Measurements from ENCODE around the gene PPIP5K2. TPM values are rescaled to one million over a fixed set of nuclear protein-coding genes. Genes with fewer than 3 reads are reported as not detected.

Gene PPIP5K2
- total RNA-seq, 4 donors from 2014 or later = 19.8 to 42.8 (median 38.2) TPM

DNA sequence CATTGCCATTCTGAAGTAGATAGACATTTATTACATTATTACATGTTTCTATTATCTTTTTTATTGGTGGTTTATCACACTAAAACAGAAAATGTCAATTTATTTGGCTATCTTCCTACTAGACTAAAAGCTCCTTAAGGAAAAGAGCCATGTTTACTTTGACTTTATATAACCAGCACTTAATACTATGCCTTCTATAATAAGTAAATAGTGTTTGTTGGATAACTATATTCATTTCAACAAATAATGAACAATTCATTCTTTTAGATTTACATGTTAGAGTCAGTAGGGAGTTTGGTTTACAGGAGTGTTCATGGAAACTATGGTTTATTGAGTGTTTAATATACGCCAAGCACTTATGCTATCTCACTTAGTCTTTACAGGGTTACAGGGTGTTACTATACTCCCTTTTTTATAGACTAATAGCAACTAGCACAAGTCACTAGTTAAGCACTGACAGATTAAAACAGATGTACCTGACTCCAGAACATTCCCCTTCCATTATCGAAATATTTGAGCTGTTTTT, 7.3 kb downstream of the PPIP5K2 start:
- Histone ChIP-seq H3K36me3 (peaks cover 0 to 6% of the 10 kb centered on the region in 2 donors), H3K9me3 (no peaks in the 10 kb centered on the region), H3K4me1 (peaks cover 0 to 12% (median 0%) of the 10 kb centered on the region in 3 donors), H3K27me3 (no peaks in the 10 kb centered on the region), H3K27ac (no peak overlapping the region), H3K4me3 (no peak overlapping the region)
- no peak for ATAC-seq
- no peak for TF ChIP-seq POLR2A (IDR thresholded peaks at IDR 0.05)
- no peak for TF ChIP-seq POLR2AphosphoS5 (IDR thresholded peaks at IDR 0.05)
- TF ChIP-seq, protein P1, sequence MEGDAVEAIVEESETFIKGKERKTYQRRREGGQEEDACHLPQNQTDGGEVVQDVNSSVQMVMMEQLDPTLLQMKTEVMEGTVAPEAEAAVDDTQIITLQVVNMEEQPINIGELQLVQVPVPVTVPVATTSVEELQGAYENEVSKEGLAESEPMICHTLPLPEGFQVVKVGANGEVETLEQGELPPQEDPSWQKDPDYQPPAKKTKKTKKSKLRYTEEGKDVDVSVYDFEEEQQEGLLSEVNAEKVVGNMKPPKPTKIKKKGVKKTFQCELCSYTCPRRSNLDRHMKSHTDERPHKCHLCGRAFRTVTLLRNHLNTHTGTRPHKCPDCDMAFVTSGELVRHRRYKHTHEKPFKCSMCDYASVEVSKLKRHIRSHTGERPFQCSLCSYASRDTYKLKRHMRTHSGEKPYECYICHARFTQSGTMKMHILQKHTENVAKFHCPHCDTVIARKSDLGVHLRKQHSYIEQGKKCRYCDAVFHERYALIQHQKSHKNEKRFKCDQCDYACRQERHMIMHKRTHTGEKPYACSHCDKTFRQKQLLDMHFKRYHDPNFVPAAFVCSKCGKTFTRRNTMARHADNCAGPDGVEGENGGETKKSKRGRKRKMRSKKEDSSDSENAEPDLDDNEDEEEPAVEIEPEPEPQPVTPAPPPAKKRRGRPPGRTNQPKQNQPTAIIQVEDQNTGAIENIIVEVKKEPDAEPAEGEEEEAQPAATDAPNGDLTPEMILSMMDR (IDR thresholded peaks at IDR 0.05) = no peak
- TF ChIP-seq EP300 (IDR thresholded peaks at IDR 0.05) = no peak
- 91 to 100% methylated on average over 2 of the region's 2 CpGs for WGBS, 2 donors (ENCODE audit: low coverage in 1 of 2)

DNA sequence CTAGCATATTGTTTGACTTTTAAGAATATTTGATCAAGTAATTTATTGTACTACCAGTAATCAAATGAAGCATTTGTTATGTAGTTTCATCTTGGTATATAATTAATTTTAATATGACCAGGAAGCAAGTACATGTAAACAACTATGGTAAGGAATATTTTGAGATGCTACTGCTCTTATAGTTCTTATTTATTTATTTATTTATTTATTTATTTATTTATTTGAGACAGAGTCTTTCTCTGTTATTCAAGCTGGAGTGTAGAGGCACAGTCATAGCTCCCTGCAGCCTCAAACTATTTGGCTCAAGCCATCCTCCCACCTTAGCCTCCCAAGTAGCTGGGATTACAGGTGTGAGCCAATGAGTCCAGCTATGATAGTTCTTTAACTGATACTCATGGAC, 8.1 kb downstream of the PPIP5K2 start:
- peaks cover 0 to 11% (median 0%) of the 10 kb centered on the region in 3 donors for H3K4me1 ChIP-seq
- H3K27me3 ChIP-seq = no peaks in the 10 kb centered on the region
- H3K4me3 ChIP-seq = no peak overlapping the region
- ATAC-seq = no peak
- TF ChIP-seq, protein P1 (IDR thresholded peaks at IDR 0.05) = no peak
- TF ChIP-seq EP300 (IDR thresholded peaks at IDR 0.05) (no peak), POLR2AphosphoS5 (IDR thresholded peaks at IDR 0.05) (no peak), POLR2A (IDR thresholded peaks at IDR 0.05) (no peak)
- peaks cover 0 to 6% of the 10 kb centered on the region in 2 donors for H3K36me3 ChIP-seq
- no peak overlapping the region for H3K27ac ChIP-seq
- no peaks in the 10 kb centered on the region for H3K9me3 ChIP-seq

DNA sequence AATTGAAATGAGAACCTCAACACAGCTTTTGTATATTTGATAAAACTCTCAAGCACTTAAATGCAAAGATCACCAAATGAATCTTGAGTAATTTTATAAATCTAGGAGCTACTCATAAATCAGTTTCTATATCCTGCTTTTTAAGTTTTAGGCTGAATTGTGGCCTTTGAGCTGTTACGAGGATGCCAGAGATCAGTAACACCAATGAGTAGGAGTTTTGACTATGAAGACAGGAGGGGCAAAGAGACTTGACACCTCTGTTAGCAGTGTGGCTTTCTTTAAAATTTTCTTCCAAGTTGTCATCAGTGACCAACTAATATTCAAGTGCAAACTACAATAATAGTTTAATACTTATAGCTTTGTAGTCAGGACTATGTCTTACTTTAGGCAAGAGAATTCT, 12.6 kb downstream of the PPIP5K2 start:
- Histone ChIP-seq H3K27me3 (no peaks in the 10 kb centered on the region), H3K9me3 (no peaks in the 10 kb centered on the region), H3K4me1 (peaks cover 0 to 9% (median 0%) of the 10 kb centered on the region in 3 donors), H3K36me3 (peaks cover 0 to 36% of the 10 kb centered on the region in 2 donors), H3K4me3 (no peak overlapping the region), H3K27ac (no peak overlapping the region)
- no peak for TF ChIP-seq POLR2A (IDR thresholded peaks at IDR 0.05)
- TF ChIP-seq, protein P1 (IDR thresholded peaks at IDR 0.05) = no peak
- TF ChIP-seq EP300 (IDR thresholded peaks at IDR 0.05) = no peak
- no peak for TF ChIP-seq POLR2AphosphoS5 (IDR thresholded peaks at IDR 0.05)
- ATAC-seq = no peak
- 64 to 73% methylated on average over 1 of the region's 1 CpG for WGBS, 2 donors (ENCODE audit: low coverage in 1 of 2)

DNA sequence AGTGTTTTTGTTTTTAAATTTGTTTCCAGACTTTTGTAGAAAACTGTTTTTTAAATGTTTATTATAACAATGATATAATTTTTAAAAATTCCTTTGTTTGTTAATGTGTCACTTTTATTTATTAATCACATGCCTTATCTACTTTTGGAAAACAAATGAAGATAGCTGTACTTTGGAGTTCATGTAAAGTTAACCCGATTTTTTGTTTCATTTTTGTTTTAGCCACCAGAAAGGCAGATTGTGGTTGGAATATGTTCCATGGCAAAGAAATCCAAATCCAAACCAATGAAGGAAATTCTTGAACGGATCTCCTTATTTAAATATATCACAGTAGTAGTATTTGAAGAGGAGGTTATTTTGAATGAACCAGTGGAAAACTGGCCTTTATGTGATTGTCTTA, 13.1 kb downstream of the PPIP5K2 start:
- TF ChIP-seq POLR2A (IDR thresholded peaks at IDR 0.05) (no peak), POLR2AphosphoS5 (IDR thresholded peaks at IDR 0.05) (no peak), EP300 (IDR thresholded peaks at IDR 0.05) (no peak)
- TF ChIP-seq, protein P1 (IDR thresholded peaks at IDR 0.05) = no peak
- H3K9me3 ChIP-seq = no peaks in the 10 kb centered on the region
- H3K4me3 ChIP-seq = no peak overlapping the region
- peaks cover 0 to 9% (median 0%) of the 10 kb centered on the region in 3 donors for H3K4me1 ChIP-seq
- peaks cover 0 to 37% of the 10 kb centered on the region in 2 donors for H3K36me3 ChIP-seq
- WGBS, 2 donors (ENCODE audit: low coverage in 1 of 2) = 20 to 67% methylated on average over 2 of the region's 2 CpGs
- no peak overlapping the region for H3K27ac ChIP-seq
- no peak for ATAC-seq
- H3K27me3 ChIP-seq = no peaks in the 10 kb centered on the region

DNA sequence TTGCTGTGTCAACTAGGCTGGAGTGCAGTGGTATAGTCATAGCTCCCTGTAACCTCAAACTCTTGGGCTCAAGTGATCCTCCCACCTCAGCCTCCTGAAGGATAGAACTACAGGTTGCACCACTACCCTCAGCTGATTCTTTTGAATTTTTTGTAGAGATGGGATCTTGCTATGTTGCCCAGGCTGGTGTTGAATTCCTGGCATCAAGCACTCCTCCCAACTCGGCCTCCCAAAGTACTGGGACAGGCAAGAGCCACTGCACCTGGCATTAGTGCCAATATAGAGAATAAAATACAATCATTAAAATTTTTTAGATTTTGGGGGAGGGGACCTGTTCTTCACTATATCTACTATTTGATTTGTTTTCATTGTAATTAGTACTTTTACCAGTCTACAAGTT, 15.4 kb downstream of the PPIP5K2 start:
- no peak for ATAC-seq

More for the DNA sequence above, 15.4 kb downstream of the PPIP5K2 start:
- no peak for TF ChIP-seq POLR2AphosphoS5 (IDR thresholded peaks at IDR 0.05)
- TF ChIP-seq POLR2A (IDR thresholded peaks at IDR 0.05) = no peak
- TF ChIP-seq, protein P1 (IDR thresholded peaks at IDR 0.05) = no peak
- TF ChIP-seq EP300 (IDR thresholded peaks at IDR 0.05) = no peak
- H3K27ac ChIP-seq = no peak overlapping the region
- no peak overlapping the region for H3K4me3 ChIP-seq
- peaks cover 0 to 9% (median 0%) of the 10 kb centered on the region in 3 donors for H3K4me1 ChIP-seq
- no peaks in the 10 kb centered on the region for H3K27me3 ChIP-seq
- H3K9me3 ChIP-seq = no peaks in the 10 kb centered on the region
- WGBS, 2 donors (ENCODE audit: low coverage in 1 of 2) = 100% methylated on average over 1 of the region's 1 CpG; no CpG with 5 or more reads in 1 of the 2 donors
- peaks cover 0 to 48% of the 10 kb centered on the region in 2 donors for H3K36me3 ChIP-seq

Data from gastroesophageal sphincter (tissue), 4 donors.